ENCODE measurements around the gene CNN2.

DNA sequence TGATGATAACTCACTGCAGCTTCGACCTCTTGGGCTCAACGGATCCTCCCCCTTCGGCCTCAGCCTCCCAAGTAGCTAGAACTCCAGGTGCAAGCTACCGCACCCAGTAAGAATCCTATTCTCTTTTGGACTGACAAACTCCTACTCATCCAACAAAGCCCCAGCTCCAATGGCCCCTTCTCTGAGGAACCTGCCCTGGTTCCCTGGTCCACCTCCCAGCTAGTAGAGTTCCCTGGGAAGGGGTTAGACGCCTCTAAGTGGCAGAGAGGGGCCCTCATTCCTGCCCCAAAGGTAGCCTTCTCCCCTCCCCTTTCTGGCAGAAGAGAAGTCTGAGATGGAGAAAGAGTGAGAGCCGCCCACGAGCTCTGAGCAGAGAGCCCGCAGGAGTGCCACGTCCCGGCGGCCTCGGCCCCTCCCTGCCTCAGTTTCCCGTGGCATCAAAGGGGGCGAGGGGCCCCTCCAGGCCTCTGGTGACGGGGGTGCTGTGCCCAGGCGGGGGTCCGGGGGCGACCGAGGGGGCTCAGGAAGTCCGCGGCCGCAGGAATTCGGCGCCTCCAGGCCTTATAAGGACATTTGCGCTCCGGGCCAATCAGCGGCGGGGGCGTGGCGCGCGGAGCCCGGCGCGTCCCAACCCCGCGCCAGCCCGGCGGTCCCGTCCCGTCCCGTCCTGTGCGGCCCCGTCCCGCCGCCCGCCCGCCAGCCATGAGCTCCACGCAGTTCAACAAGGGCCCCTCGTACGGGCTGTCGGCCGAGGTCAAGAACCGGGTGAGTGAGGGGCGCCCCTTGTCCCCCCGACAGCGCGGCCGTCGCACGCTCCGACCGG is at the start of gene CNN2:
- TF ChIP-seq, protein P1, sequence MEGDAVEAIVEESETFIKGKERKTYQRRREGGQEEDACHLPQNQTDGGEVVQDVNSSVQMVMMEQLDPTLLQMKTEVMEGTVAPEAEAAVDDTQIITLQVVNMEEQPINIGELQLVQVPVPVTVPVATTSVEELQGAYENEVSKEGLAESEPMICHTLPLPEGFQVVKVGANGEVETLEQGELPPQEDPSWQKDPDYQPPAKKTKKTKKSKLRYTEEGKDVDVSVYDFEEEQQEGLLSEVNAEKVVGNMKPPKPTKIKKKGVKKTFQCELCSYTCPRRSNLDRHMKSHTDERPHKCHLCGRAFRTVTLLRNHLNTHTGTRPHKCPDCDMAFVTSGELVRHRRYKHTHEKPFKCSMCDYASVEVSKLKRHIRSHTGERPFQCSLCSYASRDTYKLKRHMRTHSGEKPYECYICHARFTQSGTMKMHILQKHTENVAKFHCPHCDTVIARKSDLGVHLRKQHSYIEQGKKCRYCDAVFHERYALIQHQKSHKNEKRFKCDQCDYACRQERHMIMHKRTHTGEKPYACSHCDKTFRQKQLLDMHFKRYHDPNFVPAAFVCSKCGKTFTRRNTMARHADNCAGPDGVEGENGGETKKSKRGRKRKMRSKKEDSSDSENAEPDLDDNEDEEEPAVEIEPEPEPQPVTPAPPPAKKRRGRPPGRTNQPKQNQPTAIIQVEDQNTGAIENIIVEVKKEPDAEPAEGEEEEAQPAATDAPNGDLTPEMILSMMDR (conservative IDR thresholded peaks at IDR 0.05; ENCODE audit: low read depth, low read length) = no peak
- TF ChIP-seq EZH2 (IDR thresholded peaks at IDR 0.05; ENCODE audit: low read length, unreplicated experiment) (no peak), EZH2phosphoT487 (IDR thresholded peaks at IDR 0.05; ENCODE audit: borderline replicate concordance, low read length) (no peak)
